HFFc6 (cell line): ENCODE data around the gene IGFALS. TPM values are rescaled to one million over a fixed set of nuclear protein-coding genes. Genes with fewer than 3 reads are reported as not detected.

Source experiments
- DNase-seq: peaks from one replicate; pipeline ENCODE4 v3.0.0-alpha.2; 2018
- H3K27ac Mint-ChIP-seq: 2 replicates; pipeline ENCODE4 v1.8.0; 2020; ENCODE audit warnings: mild to moderate bottlenecking, mixed read lengths
- H3K27me3 Mint-ChIP-seq: 2 replicates; pipeline ENCODE4 v1.8.0; 2021; ENCODE audit warnings: mild to moderate bottlenecking, moderate library complexity, mixed read lengths; ENCODE audit not compliant: insufficient read depth
- H3K36me3 Mint-ChIP-seq: 2 replicates; pipeline ENCODE4 v1.8.0; 2021; ENCODE audit warnings: low read depth, mixed read lengths
- H3K4me1 Mint-ChIP-seq: 2 replicates; pipeline ENCODE4 v1.8.0; 2020; ENCODE audit warnings: low read depth, mixed read lengths
- H3K4me3 Mint-ChIP-seq: 2 replicates; pipeline ENCODE4 v1.8.0; 2020; ENCODE audit warnings: mild to moderate bottlenecking, moderate library complexity, mixed read lengths
- H3K9me3 Mint-ChIP-seq: 2 replicates; pipeline ENCODE4 v1.8.0; 2020; ENCODE audit warnings: mild to moderate bottlenecking, mixed read lengths
- total RNA-seq, 6 experiments: library from RNA; stranded (reverse); fragmentation: NEBNext Ultra II Directional; extraction: Animal tissue kit (Norgen Biotek cat#: 25700); gene quantifications; 2 replicates in 1 of 6; 3 replicates in 5 of 6; pipeline ENCODE4 v1.2.3, GENCODE V29; 2021
- TF ChIP-seq, protein P1 (sequence below): fragments of 200-600 bp; sonication (generic); IDR thresholded peaks from 2 replicates; pipeline ENCODE4 v1.5.0; 2021; ENCODE audit warnings: antibody characterized with exemption, mild to moderate bottlenecking

IGFALS gene
- total RNA-seq, 6 experiments from 2014 or later: not detected

GRCh38 chr16:1762196-1762878 is 31.2 kb downstream of the IGFALS start:
- Mint-ChIP-seq H3K4me3 (no peak overlapping the region), H3K36me3 (peaks cover 7% of the 10 kb centered on the region), H3K27me3 (peaks cover 4% of the 10 kb centered on the region), H3K27ac (no peak overlapping the region), H3K9me3 (no peaks in the 10 kb centered on the region), H3K4me1 (no peaks in the 10 kb centered on the region)
- TF ChIP-seq, protein P1, sequence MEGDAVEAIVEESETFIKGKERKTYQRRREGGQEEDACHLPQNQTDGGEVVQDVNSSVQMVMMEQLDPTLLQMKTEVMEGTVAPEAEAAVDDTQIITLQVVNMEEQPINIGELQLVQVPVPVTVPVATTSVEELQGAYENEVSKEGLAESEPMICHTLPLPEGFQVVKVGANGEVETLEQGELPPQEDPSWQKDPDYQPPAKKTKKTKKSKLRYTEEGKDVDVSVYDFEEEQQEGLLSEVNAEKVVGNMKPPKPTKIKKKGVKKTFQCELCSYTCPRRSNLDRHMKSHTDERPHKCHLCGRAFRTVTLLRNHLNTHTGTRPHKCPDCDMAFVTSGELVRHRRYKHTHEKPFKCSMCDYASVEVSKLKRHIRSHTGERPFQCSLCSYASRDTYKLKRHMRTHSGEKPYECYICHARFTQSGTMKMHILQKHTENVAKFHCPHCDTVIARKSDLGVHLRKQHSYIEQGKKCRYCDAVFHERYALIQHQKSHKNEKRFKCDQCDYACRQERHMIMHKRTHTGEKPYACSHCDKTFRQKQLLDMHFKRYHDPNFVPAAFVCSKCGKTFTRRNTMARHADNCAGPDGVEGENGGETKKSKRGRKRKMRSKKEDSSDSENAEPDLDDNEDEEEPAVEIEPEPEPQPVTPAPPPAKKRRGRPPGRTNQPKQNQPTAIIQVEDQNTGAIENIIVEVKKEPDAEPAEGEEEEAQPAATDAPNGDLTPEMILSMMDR: no peak
- DNase-seq: no peak

- Mint-ChIP-seq H3K36me3 (peaks cover 7% of the 10 kb centered on the region), H3K4me1 (no peaks in the 10 kb centered on the region), H3K4me3 (no peak overlapping the region), H3K9me3 (no peaks in the 10 kb centered on the region), H3K27me3 (peaks cover 4% of the 10 kb centered on the region), H3K27ac (no peak overlapping the region)
- no peak for DNase-seq
- TF ChIP-seq, protein P1: no peak
Observed at GRCh38 chr16:1761751-1762150, 31.8 kb downstream of the IGFALS start.

GRCh38 chr16:1760911-1761310 is 32.6 kb downstream of the IGFALS start:
- Mint-ChIP-seq H3K27ac (no peak overlapping the region), H3K9me3 (no peaks in the 10 kb centered on the region), H3K4me1 (no peaks in the 10 kb centered on the region), H3K36me3 (peaks cover 7% of the 10 kb centered on the region), H3K27me3 (peaks cover 4% of the 10 kb centered on the region), H3K4me3 (no peak overlapping the region)
- no peak for DNase-seq
- TF ChIP-seq, protein P1: no peak

DNA sequence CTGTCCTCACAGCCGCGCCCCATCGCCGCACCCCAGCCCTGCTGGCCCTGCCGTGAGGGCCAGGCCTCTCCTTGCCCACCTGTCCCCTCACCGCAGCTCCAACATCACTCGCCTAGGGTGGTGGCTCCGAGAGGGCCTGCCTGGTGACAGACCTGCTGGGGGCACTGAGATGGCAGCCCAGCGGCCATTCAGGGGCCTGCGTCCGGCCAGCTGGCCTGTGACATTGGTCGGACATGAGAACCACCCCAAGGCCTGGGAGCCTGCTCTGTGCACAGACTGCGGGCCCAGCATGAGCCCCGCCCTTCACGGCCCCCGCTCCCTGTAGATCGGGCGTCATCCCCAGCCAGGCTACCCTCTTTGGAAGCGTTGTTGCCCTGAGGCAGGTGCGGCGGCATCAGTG is 34.0 kb downstream of the IGFALS start:
- TF ChIP-seq, protein P1: no peak
- DNase-seq: no peak
- Mint-ChIP-seq H3K36me3 (peaks cover 16% of the 10 kb centered on the region), H3K27ac (no peak overlapping the region), H3K27me3 (peaks cover 4% of the 10 kb centered on the region), H3K4me3 (no peak overlapping the region), H3K9me3 (no peaks in the 10 kb centered on the region), H3K4me1 (no peaks in the 10 kb centered on the region)

- no peak for DNase-seq
- Mint-ChIP-seq H3K36me3 (peaks cover 16% of the 10 kb centered on the region), H3K27ac (no peak overlapping the region), H3K4me3 (no peak overlapping the region), H3K27me3 (peaks cover 4% of the 10 kb centered on the region), H3K4me1 (no peaks in the 10 kb centered on the region), H3K9me3 (no peaks in the 10 kb centered on the region)
- TF ChIP-seq, protein P1: no peak
Observed at GRCh38 chr16:1758923-1759322, 34.6 kb downstream of the IGFALS start.
